Natural killer cell treated with Interleukin-12 subunit alpha and Interleukin-12 subunit beta and Interleukin-15 and Interleukin-18, amount 100 ng/mL, for 72 hours (primary cell): Measurements from ENCODE around the gene DUSP15. TPM values are rescaled to one million over a fixed set of nuclear protein-coding genes. Genes with fewer than 3 reads are reported as not detected.

Experiments
- ATAC-seq, 2 donors: fragments of 150-1000 bp; cut with Tn5 transposase in 1 of 2; sonication (Bioruptor Pico), chemical (Tn5 transposase) in 1 of 2; 2 replicates each; pipeline ENCODE4 v1.10.0; 2021
- DNase-seq: peaks from one replicate; pipeline ENCODE4 v3.0.0; 2022; ENCODE audit warnings: low spot score
- H3K27ac Mint-ChIP-seq, 2 donors: 1 replicate in 1 of 2; 2 replicates in 1 of 2; pipeline ENCODE4 v1.8.0; 2022; ENCODE audit warnings: mixed read lengths in 2 of 2, mild to moderate bottlenecking in 1 of 2, moderate library complexity in 1 of 2
- H3K27me3 Mint-ChIP-seq, 2 donors: 1 replicate in 1 of 2; 2 replicates in 1 of 2; pipeline ENCODE4 v1.8.0; 2022; ENCODE audit warnings: mixed read lengths in 2 of 2
- H3K36me3 Mint-ChIP-seq: one replicate; pipeline ENCODE4 v1.8.0; 2022; ENCODE audit warnings: mixed read lengths
- H3K4me1 Mint-ChIP-seq, 2 donors: 1 replicate in 1 of 2; 2 replicates in 1 of 2; pipeline ENCODE4 v1.8.0; 2022; ENCODE audit warnings: low read depth in 2 of 2, mixed read lengths in 2 of 2, mild to moderate bottlenecking in 1 of 2
- H3K4me3 Mint-ChIP-seq: one replicate; pipeline ENCODE4 v1.8.0; 2022; ENCODE audit warnings: mixed read lengths
- H3K9me3 Mint-ChIP-seq: 2 replicates; pipeline ENCODE4 v1.8.0; 2022; ENCODE audit warnings: mixed read lengths
- total RNA-seq, 2 donors: library from RNA; stranded (reverse); gene quantifications; one replicate each; pipeline ENCODE4 v1.2.3, GENCODE V29; 2022

DUSP15 gene
- total RNA-seq, 2 donors from 2014 or later = not detected

- Mint-ChIP-seq H3K9me3 (no peaks in the 10 kb centered on the region), H3K4me1 (no peaks in the 10 kb centered on the region)
Measured at GRCh38 chr20:31845300-31845863, 24.9 kb downstream of the DUSP15 start, which contains the start of gene FOXS1. TSS of gene FOXS1 (minus strand) at chr20:31845604. CDS start at chr20:31845542, 62 bp downstream.

GRCh38 chr20:31844737-31845299 lies 25.5 kb downstream of the DUSP15 start:
- H3K9me3 Mint-ChIP-seq = no peaks in the 10 kb centered on the region
- no peak for ATAC-seq
- H3K4me3 Mint-ChIP-seq = no peak overlapping the region
- no peaks in the 10 kb centered on the region for H3K36me3 Mint-ChIP-seq
- no peaks in the 10 kb centered on the region for H3K4me1 Mint-ChIP-seq
- no peak for DNase-seq
- no peak overlapping the region for H3K27ac Mint-ChIP-seq
- H3K27me3 Mint-ChIP-seq = peaks cover 6 to 8% of the 10 kb centered on the region in 2 donors

More at GRCh38 chr20:31845300-31845863, 24.9 kb downstream of the DUSP15 start, which contains the start of gene FOXS1:
- Mint-ChIP-seq H3K4me3 (no peak within 1 kb of the TSS), H3K36me3 (no peaks in the 10 kb centered on the region), H3K27ac (no peak within 1 kb of the TSS), H3K27me3 (peaks cover 6 to 8% of the 10 kb centered on the region in 2 donors)
- ATAC-seq (no peak), DNase-seq (no peak)

- ATAC-seq (no peak), DNase-seq (no peak)
- Mint-ChIP-seq H3K9me3 (no peaks in the 10 kb centered on the region), H3K27me3 (peaks cover 1 to 3% of the 10 kb centered on the region in 2 donors), H3K27ac (no peak overlapping the region), H3K4me1 (no peaks in the 10 kb centered on the region), H3K36me3 (no peaks in the 10 kb centered on the region), H3K4me3 (no peak overlapping the region)
Measured at GRCh38 chr20:31843881-31844280, 26.4 kb downstream of the DUSP15 start.

GRCh38 chr20:31843288-31843687 lies 27.0 kb downstream of the DUSP15 start:
- no peak overlapping the region for H3K27ac Mint-ChIP-seq
- DNase-seq (no peak), ATAC-seq (no peak)
- H3K9me3 Mint-ChIP-seq = no peaks in the 10 kb centered on the region
- no peak overlapping the region for H3K4me3 Mint-ChIP-seq
- no peaks in the 10 kb centered on the region for H3K27me3 Mint-ChIP-seq
- H3K36me3 Mint-ChIP-seq = no peaks in the 10 kb centered on the region
- no peaks in the 10 kb centered on the region for H3K4me1 Mint-ChIP-seq

- no peak overlapping the region for H3K4me3 Mint-ChIP-seq
- ATAC-seq (peak in 1 of 2 donors; percentile 8), DNase-seq (no peak)
- no peaks in the 10 kb centered on the region for H3K9me3 Mint-ChIP-seq
- no peaks in the 10 kb centered on the region for H3K27me3 Mint-ChIP-seq
- H3K36me3 Mint-ChIP-seq = no peaks in the 10 kb centered on the region
- no peak overlapping the region for H3K27ac Mint-ChIP-seq
- no peaks in the 10 kb centered on the region for H3K4me1 Mint-ChIP-seq
Measured at GRCh38 chr20:31842471-31843157, 27.7 kb downstream of the DUSP15 start.

- H3K27me3 Mint-ChIP-seq = no peaks in the 10 kb centered on the region
- no peaks in the 10 kb centered on the region for H3K9me3 Mint-ChIP-seq
- no peak overlapping the region for H3K27ac Mint-ChIP-seq
- no peak for ATAC-seq
- no peak overlapping the region for H3K4me3 Mint-ChIP-seq
- H3K36me3 Mint-ChIP-seq = no peaks in the 10 kb centered on the region
- DNase-seq = no peak
- no peaks in the 10 kb centered on the region for H3K4me1 Mint-ChIP-seq
Measured at GRCh38 chr20:31841928-31842327, 28.4 kb downstream of the DUSP15 start.

- H3K4me1 Mint-ChIP-seq = peaks cover 3% of the 10 kb centered on the region in 2 donors
- no peak for DNase-seq
- ATAC-seq = no peak
- no peak overlapping the region for H3K4me3 Mint-ChIP-seq
- H3K27me3 Mint-ChIP-seq = no peaks in the 10 kb centered on the region
- H3K36me3 Mint-ChIP-seq = no peaks in the 10 kb centered on the region
- H3K9me3 Mint-ChIP-seq = no peaks in the 10 kb centered on the region
- H3K27ac Mint-ChIP-seq = no peak overlapping the region
Measured at GRCh38 chr20:31840906-31841816, 29.2 kb downstream of the DUSP15 start.

- H3K4me1 Mint-ChIP-seq = peaks cover 10 to 12% of the 10 kb centered on the region in 2 donors
- no peaks in the 10 kb centered on the region for H3K9me3 Mint-ChIP-seq
- DNase-seq = no peak
- no peaks in the 10 kb centered on the region for H3K36me3 Mint-ChIP-seq
- H3K27ac Mint-ChIP-seq = no peak overlapping the region
- H3K27me3 Mint-ChIP-seq = no peaks in the 10 kb centered on the region
- no peak overlapping the region for H3K4me3 Mint-ChIP-seq
- ATAC-seq = no peak
Measured at GRCh38 chr20:31839782-31840487, 30.4 kb downstream of the DUSP15 start.

GRCh38 chr20:31838646-31839292 lies 31.6 kb downstream of the DUSP15 start:
- Mint-ChIP-seq H3K9me3 (no peaks in the 10 kb centered on the region), H3K4me3 (no peak overlapping the region), H3K4me1 (peaks cover 14 to 15% of the 10 kb centered on the region in 2 donors), H3K27me3 (no peaks in the 10 kb centered on the region), H3K27ac (no peak overlapping the region), H3K36me3 (no peaks in the 10 kb centered on the region)
- DNase-seq = no peak
- ATAC-seq = no peak

- H3K4me3 Mint-ChIP-seq = no peak overlapping the region
- H3K9me3 Mint-ChIP-seq = no peaks in the 10 kb centered on the region
- ATAC-seq (no peak), DNase-seq (no peak)
- no peaks in the 10 kb centered on the region for H3K36me3 Mint-ChIP-seq
- peaks cover 15 to 18% of the 10 kb centered on the region in 2 donors for H3K4me1 Mint-ChIP-seq
- H3K27ac Mint-ChIP-seq = no peak overlapping the region
- H3K27me3 Mint-ChIP-seq = no peaks in the 10 kb centered on the region
Measured at GRCh38 chr20:31837896-31838397, 32.4 kb downstream of the DUSP15 start.

- H3K4me1 Mint-ChIP-seq = peaks cover 15 to 18% of the 10 kb centered on the region in 2 donors
- H3K9me3 Mint-ChIP-seq = no peaks in the 10 kb centered on the region
- ATAC-seq = no peak
- H3K36me3 Mint-ChIP-seq = no peaks in the 10 kb centered on the region
- no peak for DNase-seq
- H3K27ac Mint-ChIP-seq = no peak overlapping the region
- H3K27me3 Mint-ChIP-seq = no peaks in the 10 kb centered on the region
- H3K4me3 Mint-ChIP-seq = no peak overlapping the region
Measured at GRCh38 chr20:31836853-31837608, 33.3 kb downstream of the DUSP15 start.
